ENCODE results near the gene CALR. TPM values are rescaled to one million over a fixed set of nuclear protein-coding genes. Genes with fewer than 3 reads are reported as not detected.

CALR gene
- total and polyA plus RNA-seq, 9 of the 15 experiments (the other 6 are each of a cell fraction or from before 2014, with no cell fraction given), result 126 to 811 (median 642) TPM

DNA sequence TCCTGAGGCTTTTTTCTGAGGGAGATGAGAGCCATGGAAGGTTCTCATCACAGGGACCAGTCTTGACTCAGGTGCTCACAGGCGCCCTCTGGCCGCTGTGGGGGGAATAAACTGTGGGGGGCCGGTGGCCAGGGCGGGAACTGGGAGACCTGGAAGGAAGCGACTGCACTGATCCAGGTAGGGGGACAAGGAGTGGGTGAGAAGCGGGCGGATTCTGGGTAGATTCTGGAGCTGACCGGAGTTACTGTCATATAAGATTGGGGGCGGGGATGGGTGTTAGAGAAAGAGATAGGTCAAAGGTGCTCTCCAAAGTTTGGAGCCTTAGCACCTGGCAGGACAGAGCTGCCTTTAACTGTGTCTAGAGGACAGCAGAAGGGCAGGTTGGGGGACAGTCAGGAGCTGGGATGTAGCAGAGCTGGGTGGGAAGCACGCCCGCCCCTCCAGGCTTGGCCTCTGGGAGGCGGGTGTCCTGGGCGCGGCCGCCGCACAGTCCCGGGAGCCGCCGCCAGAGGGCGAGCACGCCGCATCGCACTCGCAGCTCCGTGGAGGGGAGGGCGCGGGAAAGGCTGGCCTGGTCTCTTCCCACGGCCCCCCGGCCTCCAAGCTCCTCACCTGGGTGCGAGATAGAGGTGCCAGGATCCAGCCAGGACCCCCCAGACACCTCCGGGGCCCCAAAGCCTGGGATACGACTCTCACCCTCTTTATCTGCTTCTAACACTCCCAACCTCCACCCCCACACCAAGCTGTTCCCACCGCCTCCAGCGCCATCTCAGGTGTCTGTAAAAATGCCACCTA is 26.8 kb downstream of the CALR start (continued):
- TF ChIP-seq, protein P1, sequence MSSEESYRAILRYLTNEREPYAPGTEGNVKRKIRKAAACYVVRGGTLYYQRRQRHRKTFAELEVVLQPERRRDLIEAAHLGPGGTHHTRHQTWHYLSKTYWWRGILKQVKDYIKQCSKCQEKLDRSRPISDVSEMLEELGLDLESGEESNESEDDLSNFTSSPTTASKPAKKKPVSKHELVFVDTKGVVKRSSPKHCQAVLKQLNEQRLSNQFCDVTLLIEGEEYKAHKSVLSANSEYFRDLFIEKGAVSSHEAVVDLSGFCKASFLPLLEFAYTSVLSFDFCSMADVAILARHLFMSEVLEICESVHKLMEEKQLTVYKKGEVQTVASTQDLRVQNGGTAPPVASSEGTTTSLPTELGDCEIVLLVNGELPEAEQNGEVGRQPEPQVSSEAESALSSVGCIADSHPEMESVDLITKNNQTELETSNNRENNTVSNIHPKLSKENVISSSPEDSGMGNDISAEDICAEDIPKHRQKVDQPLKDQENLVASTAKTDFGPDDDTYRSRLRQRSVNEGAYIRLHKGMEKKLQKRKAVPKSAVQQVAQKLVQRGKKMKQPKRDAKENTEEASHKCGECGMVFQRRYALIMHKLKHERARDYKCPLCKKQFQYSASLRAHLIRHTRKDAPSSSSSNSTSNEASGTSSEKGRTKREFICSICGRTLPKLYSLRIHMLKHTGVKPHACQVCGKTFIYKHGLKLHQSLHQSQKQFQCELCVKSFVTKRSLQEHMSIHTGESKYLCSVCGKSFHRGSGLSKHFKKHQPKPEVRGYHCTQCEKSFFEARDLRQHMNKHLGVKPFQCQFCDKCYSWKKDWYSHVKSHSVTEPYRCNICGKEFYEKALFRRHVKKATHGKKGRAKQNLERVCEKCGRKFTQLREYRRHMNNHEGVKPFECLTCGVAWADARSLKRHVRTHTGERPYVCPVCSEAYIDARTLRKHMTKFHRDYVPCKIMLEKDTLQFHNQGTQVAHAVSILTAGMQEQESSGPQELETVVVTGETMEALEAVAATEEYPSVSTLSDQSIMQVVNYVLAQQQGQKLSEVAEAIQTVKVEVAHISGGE (CRISPR knock-in tag; IDR thresholded peaks at IDR 0.05), result no peak
- no peak for TF ChIP-seq NR2C1 (IDR thresholded peaks at IDR 0.05)
- no peak for TF ChIP-seq NR2C1 (tag; IDR thresholded peaks at IDR 0.05)
- TF ChIP-seq, protein P2, sequence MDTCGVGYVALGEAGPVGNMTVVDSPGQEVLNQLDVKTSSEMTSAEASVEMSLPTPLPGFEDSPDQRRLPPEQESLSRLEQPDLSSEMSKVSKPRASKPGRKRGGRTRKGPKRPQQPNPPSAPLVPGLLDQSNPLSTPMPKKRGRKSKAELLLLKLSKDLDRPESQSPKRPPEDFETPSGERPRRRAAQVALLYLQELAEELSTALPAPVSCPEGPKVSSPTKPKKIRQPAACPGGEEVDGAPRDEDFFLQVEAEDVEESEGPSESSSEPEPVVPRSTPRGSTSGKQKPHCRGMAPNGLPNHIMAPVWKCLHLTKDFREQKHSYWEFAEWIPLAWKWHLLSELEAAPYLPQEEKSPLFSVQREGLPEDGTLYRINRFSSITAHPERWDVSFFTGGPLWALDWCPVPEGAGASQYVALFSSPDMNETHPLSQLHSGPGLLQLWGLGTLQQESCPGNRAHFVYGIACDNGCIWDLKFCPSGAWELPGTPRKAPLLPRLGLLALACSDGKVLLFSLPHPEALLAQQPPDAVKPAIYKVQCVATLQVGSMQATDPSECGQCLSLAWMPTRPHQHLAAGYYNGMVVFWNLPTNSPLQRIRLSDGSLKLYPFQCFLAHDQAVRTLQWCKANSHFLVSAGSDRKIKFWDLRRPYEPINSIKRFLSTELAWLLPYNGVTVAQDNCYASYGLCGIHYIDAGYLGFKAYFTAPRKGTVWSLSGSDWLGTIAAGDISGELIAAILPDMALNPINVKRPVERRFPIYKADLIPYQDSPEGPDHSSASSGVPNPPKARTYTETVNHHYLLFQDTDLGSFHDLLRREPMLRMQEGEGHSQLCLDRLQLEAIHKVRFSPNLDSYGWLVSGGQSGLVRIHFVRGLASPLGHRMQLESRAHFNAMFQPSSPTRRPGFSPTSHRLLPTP (IDR thresholded peaks at IDR 0.05; ENCODE audit: borderline replicate concordance, extremely low read depth, insufficient read length), result no peak
- TF ChIP-seq NCOA1 (IDR thresholded peaks at IDR 0.05; ENCODE audit: low read depth), result peak; percentile 65
- peak; percentile 61; the same call in 1 of the 2 replicates for TF ChIP-seq LARP7 (IDR thresholded peaks at IDR 0.05)
- peak; percentile 63; the same call in 1 of the 2 replicates for TF ChIP-seq NKRF (IDR thresholded peaks at IDR 0.05; ENCODE audit: borderline replicate concordance)
- TF ChIP-seq TCF7L2 (IDR thresholded peaks at IDR 0.05; ENCODE audit: low read depth, low read length), result no peak
- no peak for TF ChIP-seq STAT5B (CRISPR knock-in tag; IDR thresholded peaks at IDR 0.05)
- TF ChIP-seq TEAD1 (CRISPR knock-in tag; IDR thresholded peaks at IDR 0.05), result peak in 1 of 2 experiments; percentile 53; a peak in 1 of 4 replicates
- TF ChIP-seq ZNF184 (CRISPR knock-in tag; IDR thresholded peaks at IDR 0.05), result no peak
- no peak for TF ChIP-seq TFAM (CRISPR knock-in tag; conservative IDR thresholded peaks at IDR 0.05)
- peak; percentile 26; the same call in 1 of the 2 replicates for TF ChIP-seq CBFB (CRISPR knock-in tag; IDR thresholded peaks at IDR 0.05)
- TF ChIP-seq ZNF589 (CRISPR knock-in tag; IDR thresholded peaks at IDR 0.05; ENCODE audit: low read depth), result peak; percentile 40; the same call in 1 of the 2 replicates
- TF ChIP-seq, protein P3, sequence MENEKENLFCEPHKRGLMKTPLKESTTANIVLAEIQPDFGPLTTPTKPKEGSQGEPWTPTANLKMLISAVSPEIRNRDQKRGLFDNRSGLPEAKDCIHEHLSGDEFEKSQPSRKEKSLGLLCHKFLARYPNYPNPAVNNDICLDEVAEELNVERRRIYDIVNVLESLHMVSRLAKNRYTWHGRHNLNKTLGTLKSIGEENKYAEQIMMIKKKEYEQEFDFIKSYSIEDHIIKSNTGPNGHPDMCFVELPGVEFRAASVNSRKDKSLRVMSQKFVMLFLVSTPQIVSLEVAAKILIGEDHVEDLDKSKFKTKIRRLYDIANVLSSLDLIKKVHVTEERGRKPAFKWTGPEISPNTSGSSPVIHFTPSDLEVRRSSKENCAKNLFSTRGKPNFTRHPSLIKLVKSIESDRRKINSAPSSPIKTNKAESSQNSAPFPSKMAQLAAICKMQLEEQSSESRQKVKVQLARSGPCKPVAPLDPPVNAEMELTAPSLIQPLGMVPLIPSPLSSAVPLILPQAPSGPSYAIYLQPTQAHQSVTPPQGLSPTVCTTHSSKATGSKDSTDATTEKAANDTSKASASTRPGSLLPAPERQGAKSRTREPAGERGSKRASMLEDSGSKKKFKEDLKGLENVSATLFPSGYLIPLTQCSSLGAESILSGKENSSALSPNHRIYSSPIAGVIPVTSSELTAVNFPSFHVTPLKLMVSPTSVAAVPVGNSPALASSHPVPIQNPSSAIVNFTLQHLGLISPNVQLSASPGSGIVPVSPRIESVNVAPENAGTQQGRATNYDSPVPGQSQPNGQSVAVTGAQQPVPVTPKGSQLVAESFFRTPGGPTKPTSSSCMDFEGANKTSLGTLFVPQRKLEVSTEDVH (IDR thresholded peaks at IDR 0.05; ENCODE audit: low read depth, partially characterized antibody), result peak; percentile 83
- no peak; the same call in 1 of the 2 replicates for TF ChIP-seq NFATC3 (IDR thresholded peaks at IDR 0.05)
